Naive B cell (primary cell): ENCODE results near the gene FRMD4A. TPM values are rescaled to one million over a fixed set of nuclear protein-coding genes. Genes with fewer than 3 reads are reported as not detected.

Source experiments
- ATAC-seq, 2 donors: fragments of 150-1000 bp; cut with Tn5 transposase; 2 replicates each; pipeline ENCODE4 v1.10.0; 2021; ENCODE audit warnings: low read depth in 2 of 2, mild to moderate bottlenecking in 2 of 2, moderate library complexity in 2 of 2
- DNase-seq: peaks from one replicate; pipeline ENCODE4 v3.0.0; 2022
- H3K27ac Mint-ChIP-seq, 6 donors: one replicate each; pipeline ENCODE4 v1.8.0; 2020 to 2022; ENCODE audit warnings: mild to moderate bottlenecking in 6 of 6, mixed read lengths in 6 of 6, moderate library complexity in 5 of 6, inconsistent platforms in 2 of 6
- H3K27me3 Mint-ChIP-seq, 3 donors: one replicate each; pipeline ENCODE4 v1.8.0; 2021 to 2022; ENCODE audit warnings: mixed read lengths in 3 of 3, mild to moderate bottlenecking in 1 of 3
- H3K36me3 Mint-ChIP-seq, 2 donors: one replicate each; pipeline ENCODE4 v1.8.0; 2020 to 2022; ENCODE audit warnings: mixed read lengths in 2 of 2, inconsistent platforms in 1 of 2, mild to moderate bottlenecking in 1 of 2
- H3K4me1 Mint-ChIP-seq, 3 donors: one replicate each; pipeline ENCODE4 v1.8.0; 2020 to 2022; ENCODE audit warnings: mixed read lengths in 3 of 3, inconsistent platforms in 1 of 3, mild to moderate bottlenecking in 1 of 3, moderate library complexity in 1 of 3
- H3K4me3 Mint-ChIP-seq, 8 donors: one replicate each; pipeline ENCODE4 v1.8.0; 2020 to 2022; ENCODE audit warnings: mild to moderate bottlenecking in 8 of 8, mixed read lengths in 8 of 8, moderate library complexity in 8 of 8, inconsistent platforms in 2 of 8
- H3K9me3 Mint-ChIP-seq, 7 donors: one replicate each; pipeline ENCODE4 v1.8.0; 2020 to 2022; ENCODE audit warnings: mixed read lengths in 7 of 7, mild to moderate bottlenecking in 5 of 7, inconsistent platforms in 2 of 7, moderate library complexity in 1 of 7
- polyA plus RNA-seq, 6 donors: library from polyadenylated mRNA; unstranded; fragments of 300-500 nt; fragmentation: Illumina TruSeq; gene quantifications; one replicate each; pipeline ENCODE4 v1.2.3, GENCODE V29; 2021; ENCODE audit warnings: low read depth in 6 of 6

The FRMD4A gene
- polyA plus RNA-seq, 6 donors from 2014 or later = 0.09 to 0.20 (median 0.10) TPM; not detected in 3

GRCh38 chr10:14299556-14299955, 31.2 kb downstream of the FRMD4A start:
- peaks cover 21 to 30% (median 23%) of the 10 kb centered on the region in 3 donors for H3K27me3 Mint-ChIP-seq
- H3K4me3 Mint-ChIP-seq = no peak overlapping the region
- ATAC-seq = no peak
- H3K4me1 Mint-ChIP-seq = no peaks in the 10 kb centered on the region
- DNase-seq = no peak
- no peak overlapping the region for H3K27ac Mint-ChIP-seq
- H3K36me3 Mint-ChIP-seq = no peaks in the 10 kb centered on the region
- peaks cover 0 to 1% (median 0%) of the 10 kb centered on the region in 7 donors for H3K9me3 Mint-ChIP-seq

GRCh38 chr10:14296065-14296709, 34.5 kb downstream of the FRMD4A start:
- ATAC-seq (no peak), DNase-seq (no peak)
- Mint-ChIP-seq H3K36me3 (peaks cover 0 to 6% of the 10 kb centered on the region in 2 donors), H3K9me3 (peaks cover 0 to 24% (median 20%) of the 10 kb centered on the region in 7 donors), H3K27me3 (peaks cover 20 to 29% (median 21%) of the 10 kb centered on the region in 3 donors), H3K27ac (no peak overlapping the region), H3K4me1 (no peaks in the 10 kb centered on the region), H3K4me3 (no peak overlapping the region)

GRCh38 chr10:14294347-14295059, 36.2 kb downstream of the FRMD4A start:
- H3K4me1 Mint-ChIP-seq = no peaks in the 10 kb centered on the region
- no peak for ATAC-seq
- H3K36me3 Mint-ChIP-seq = peaks cover 0 to 6% of the 10 kb centered on the region in 2 donors
- H3K9me3 Mint-ChIP-seq = peaks cover 0 to 39% (median 33%) of the 10 kb centered on the region in 7 donors
- no peak overlapping the region for H3K4me3 Mint-ChIP-seq
- peaks cover 20 to 29% (median 21%) of the 10 kb centered on the region in 3 donors for H3K27me3 Mint-ChIP-seq
- no peak for DNase-seq
- no peak overlapping the region for H3K27ac Mint-ChIP-seq

GRCh38 chr10:14293526-14293925, 37.2 kb downstream of the FRMD4A start:
- H3K27me3 Mint-ChIP-seq = peaks cover 17 to 27% (median 19%) of the 10 kb centered on the region in 3 donors

GRCh38 chr10:14291296-14291695, 39.4 kb downstream of the FRMD4A start:
- peaks cover 0 to 43% (median 33%) of the 10 kb centered on the region in 7 donors for H3K9me3 Mint-ChIP-seq
- H3K27ac Mint-ChIP-seq = no peak overlapping the region
- H3K4me1 Mint-ChIP-seq = no peaks in the 10 kb centered on the region
- H3K4me3 Mint-ChIP-seq = no peak overlapping the region
- ATAC-seq (no peak), DNase-seq (no peak)
- H3K27me3 Mint-ChIP-seq = peaks cover 12 to 30% (median 22%) of the 10 kb centered on the region in 3 donors
- H3K36me3 Mint-ChIP-seq = peaks cover 0 to 6% of the 10 kb centered on the region in 2 donors

More at GRCh38 chr10:14293526-14293925, 37.2 kb downstream of the FRMD4A start:
- Mint-ChIP-seq H3K4me3 (no peak overlapping the region), H3K27ac (no peak overlapping the region), H3K9me3 (peaks cover 0 to 43% (median 33%) of the 10 kb centered on the region in 7 donors), H3K4me1 (no peaks in the 10 kb centered on the region), H3K36me3 (peaks cover 0 to 6% of the 10 kb centered on the region in 2 donors)
- ATAC-seq (no peak), DNase-seq (no peak)

GRCh38 chr10:14285941-14286560, 44.7 kb downstream of the FRMD4A start:
- H3K27me3 Mint-ChIP-seq = peaks cover 28 to 46% (median 45%) of the 10 kb centered on the region in 3 donors
- peaks cover 0 to 18% (median 12%) of the 10 kb centered on the region in 7 donors for H3K9me3 Mint-ChIP-seq
- no peak overlapping the region for H3K4me3 Mint-ChIP-seq
- DNase-seq (no peak), ATAC-seq (no peak)
- H3K4me1 Mint-ChIP-seq = no peaks in the 10 kb centered on the region
- H3K27ac Mint-ChIP-seq = no peak overlapping the region
- no peaks in the 10 kb centered on the region for H3K36me3 Mint-ChIP-seq

GRCh38 chr10:14282276-14282675, 48.4 kb downstream of the FRMD4A start:
- H3K27me3 Mint-ChIP-seq = peaks cover 23 to 50% (median 41%) of the 10 kb centered on the region in 3 donors
- H3K4me1 Mint-ChIP-seq = no peaks in the 10 kb centered on the region
- no peak overlapping the region for H3K27ac Mint-ChIP-seq
- no peaks in the 10 kb centered on the region for H3K36me3 Mint-ChIP-seq
- H3K4me3 Mint-ChIP-seq = no peak overlapping the region
- ATAC-seq (no peak), DNase-seq (no peak)
- H3K9me3 Mint-ChIP-seq = peaks cover 0 to 3% (median 0%) of the 10 kb centered on the region in 7 donors

GRCh38 chr10:14278533-14278932, 52.2 kb downstream of the FRMD4A start:
- peaks cover 14 to 39% (median 27%) of the 10 kb centered on the region in 3 donors for H3K27me3 Mint-ChIP-seq
- H3K36me3 Mint-ChIP-seq = no peaks in the 10 kb centered on the region
- no peaks in the 10 kb centered on the region for H3K4me1 Mint-ChIP-seq
- H3K9me3 Mint-ChIP-seq = peaks cover 0 to 3% (median 0%) of the 10 kb centered on the region in 7 donors
- no peak for ATAC-seq
- no peak for DNase-seq
- no peak overlapping the region for H3K27ac Mint-ChIP-seq
- H3K4me3 Mint-ChIP-seq = no peak overlapping the region

- Mint-ChIP-seq H3K27me3 (peaks cover 5 to 28% (median 20%) of the 10 kb centered on the region in 3 donors), H3K27ac (no peak overlapping the region), H3K36me3 (no peaks in the 10 kb centered on the region), H3K9me3 (peaks cover 0 to 3% (median 0%) of the 10 kb centered on the region in 7 donors), H3K4me1 (no peaks in the 10 kb centered on the region), H3K4me3 (no peak overlapping the region)
- DNase-seq (no peak), ATAC-seq (no peak)
Measured at GRCh38 chr10:14276210-14276609, 54.5 kb downstream of the FRMD4A start.

GRCh38 chr10:14271621-14272020, 59.1 kb downstream of the FRMD4A start:
- no peaks in the 10 kb centered on the region for H3K9me3 Mint-ChIP-seq
- no peaks in the 10 kb centered on the region for H3K4me1 Mint-ChIP-seq
- no peaks in the 10 kb centered on the region for H3K36me3 Mint-ChIP-seq
- H3K4me3 Mint-ChIP-seq = no peak overlapping the region
- DNase-seq (no peak), ATAC-seq (no peak)
- peaks cover 19 to 30% (median 23%) of the 10 kb centered on the region in 3 donors for H3K27me3 Mint-ChIP-seq
- no peak overlapping the region for H3K27ac Mint-ChIP-seq

GRCh38 chr10:14270370-14270769, 60.4 kb downstream of the FRMD4A start:
- peaks cover 19 to 30% (median 23%) of the 10 kb centered on the region in 3 donors for H3K27me3 Mint-ChIP-seq
- DNase-seq (no peak), ATAC-seq (no peak)
- no peaks in the 10 kb centered on the region for H3K36me3 Mint-ChIP-seq
- no peaks in the 10 kb centered on the region for H3K9me3 Mint-ChIP-seq
- no peak overlapping the region for H3K27ac Mint-ChIP-seq
- peak overlapping the region in 1 of 8 donors; percentile 11 for H3K4me3 Mint-ChIP-seq
- no peaks in the 10 kb centered on the region for H3K4me1 Mint-ChIP-seq

GRCh38 chr10:14265709-14266108, 65.0 kb downstream of the FRMD4A start:
- no peak for ATAC-seq
- DNase-seq = no peak
- no peaks in the 10 kb centered on the region for H3K36me3 Mint-ChIP-seq
- no peak overlapping the region for H3K27ac Mint-ChIP-seq
- H3K4me3 Mint-ChIP-seq = no peak overlapping the region
- peaks cover 29 to 36% (median 30%) of the 10 kb centered on the region in 3 donors for H3K27me3 Mint-ChIP-seq
- no peaks in the 10 kb centered on the region for H3K4me1 Mint-ChIP-seq
- no peaks in the 10 kb centered on the region for H3K9me3 Mint-ChIP-seq

- no peaks in the 10 kb centered on the region for H3K36me3 Mint-ChIP-seq
Measured at GRCh38 chr10:14262836-14263425, 67.8 kb downstream of the FRMD4A start.

More at GRCh38 chr10:14262836-14263425, 67.8 kb downstream of the FRMD4A start:
- no peaks in the 10 kb centered on the region for H3K4me1 Mint-ChIP-seq
- no peak for ATAC-seq
- H3K27ac Mint-ChIP-seq = no peak overlapping the region
- DNase-seq = no peak
- H3K9me3 Mint-ChIP-seq = peaks cover 0 to 6% (median 0%) of the 10 kb centered on the region in 7 donors
- H3K4me3 Mint-ChIP-seq = no peak overlapping the region
- peaks cover 20 to 38% (median 27%) of the 10 kb centered on the region in 3 donors for H3K27me3 Mint-ChIP-seq
